Measurements from ENCODE around the gene TSPAN9. TPM values are rescaled to one million over a fixed set of nuclear protein-coding genes. Genes with fewer than 3 reads are reported as not detected.

Gene TSPAN9
- total RNA-seq, 1 donor from 2014 or later = 40.9 TPM

DNA sequence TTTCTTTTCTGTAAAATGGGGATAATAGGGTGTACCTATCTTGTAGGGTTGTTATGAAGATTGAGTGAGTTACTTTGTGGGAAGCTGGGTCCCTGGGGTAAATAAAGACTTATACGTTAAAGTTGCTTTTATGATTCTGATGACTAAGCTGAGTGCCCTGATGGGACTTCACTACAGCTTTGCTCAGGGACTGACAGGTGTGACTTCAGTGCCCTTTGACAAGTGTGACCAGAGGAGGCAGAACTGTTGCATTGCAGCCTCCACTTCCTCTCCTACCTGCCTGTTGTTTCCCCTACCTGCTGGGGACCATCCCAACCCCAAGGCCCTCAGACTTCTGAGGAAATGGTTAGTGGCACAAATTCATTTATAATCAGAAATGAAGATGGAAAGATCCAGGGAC, 119.3 kb downstream of the TSPAN9 start:
- no peaks in the 10 kb centered on the region for H3K36me3 ChIP-seq (ENCODE audit: insufficient read depth, low read length)
- Mint-ChIP-seq H3K4me3 (ENCODE audit: unreplicated experiment) (no peak overlapping the region), H3K27me3 (ENCODE audit: low read depth, unreplicated experiment) (peaks cover 51% of the 10 kb centered on the region), H3K27ac (ENCODE audit: unreplicated experiment) (no peak overlapping the region), H3K9me3 (ENCODE audit: unreplicated experiment) (no peaks in the 10 kb centered on the region), H3K36me3 (ENCODE audit: low read depth, unreplicated experiment) (peaks cover 6% of the 10 kb centered on the region), H3K4me1 (ENCODE audit: low read depth, unreplicated experiment) (peaks cover 10% of the 10 kb centered on the region)
- FAIRE-seq = no peak
- H3K79me2 ChIP-seq (ENCODE audit: insufficient read depth, low read length) = peaks cover 5% of the 10 kb centered on the region
- H3K27me3 ChIP-seq (ENCODE audit: insufficient read depth, low read length) = peaks cover 5% of the 10 kb centered on the region
- no peak overlapping the region for H3K4me3 ChIP-seq (ENCODE audit: insufficient read depth, low read depth, low read length)
- DNase-seq (ENCODE audit: low read depth) = no peak
- TF ChIP-seq, protein P1, sequence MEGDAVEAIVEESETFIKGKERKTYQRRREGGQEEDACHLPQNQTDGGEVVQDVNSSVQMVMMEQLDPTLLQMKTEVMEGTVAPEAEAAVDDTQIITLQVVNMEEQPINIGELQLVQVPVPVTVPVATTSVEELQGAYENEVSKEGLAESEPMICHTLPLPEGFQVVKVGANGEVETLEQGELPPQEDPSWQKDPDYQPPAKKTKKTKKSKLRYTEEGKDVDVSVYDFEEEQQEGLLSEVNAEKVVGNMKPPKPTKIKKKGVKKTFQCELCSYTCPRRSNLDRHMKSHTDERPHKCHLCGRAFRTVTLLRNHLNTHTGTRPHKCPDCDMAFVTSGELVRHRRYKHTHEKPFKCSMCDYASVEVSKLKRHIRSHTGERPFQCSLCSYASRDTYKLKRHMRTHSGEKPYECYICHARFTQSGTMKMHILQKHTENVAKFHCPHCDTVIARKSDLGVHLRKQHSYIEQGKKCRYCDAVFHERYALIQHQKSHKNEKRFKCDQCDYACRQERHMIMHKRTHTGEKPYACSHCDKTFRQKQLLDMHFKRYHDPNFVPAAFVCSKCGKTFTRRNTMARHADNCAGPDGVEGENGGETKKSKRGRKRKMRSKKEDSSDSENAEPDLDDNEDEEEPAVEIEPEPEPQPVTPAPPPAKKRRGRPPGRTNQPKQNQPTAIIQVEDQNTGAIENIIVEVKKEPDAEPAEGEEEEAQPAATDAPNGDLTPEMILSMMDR (IDR thresholded peaks at IDR 0.05; ENCODE audit: insufficient read depth, low read depth, low read length) = no peak
- TF ChIP-seq EZH2 (IDR thresholded peaks at IDR 0.05; ENCODE audit: insufficient read depth, low read length) = no peak
- peaks cover 17% of the 10 kb centered on the region for H3K4me1 ChIP-seq (ENCODE audit: insufficient read depth, low read length)
- no peak overlapping the region for H3K9ac ChIP-seq (ENCODE audit: low read length)
- no peak overlapping the region for H2AFZ ChIP-seq (ENCODE audit: low read depth, low read length)
- no peak overlapping the region for H3K27ac ChIP-seq (ENCODE audit: low read depth, low read length)
- H4K20me1 ChIP-seq (ENCODE audit: insufficient read depth, low read length) = peaks cover 87% of the 10 kb centered on the region
- no peak overlapping the region for H3K4me2 ChIP-seq (ENCODE audit: low read length)
- no peaks in the 10 kb centered on the region for H3K9me3 ChIP-seq (ENCODE audit: insufficient read depth, low read depth, low read length)

DNA sequence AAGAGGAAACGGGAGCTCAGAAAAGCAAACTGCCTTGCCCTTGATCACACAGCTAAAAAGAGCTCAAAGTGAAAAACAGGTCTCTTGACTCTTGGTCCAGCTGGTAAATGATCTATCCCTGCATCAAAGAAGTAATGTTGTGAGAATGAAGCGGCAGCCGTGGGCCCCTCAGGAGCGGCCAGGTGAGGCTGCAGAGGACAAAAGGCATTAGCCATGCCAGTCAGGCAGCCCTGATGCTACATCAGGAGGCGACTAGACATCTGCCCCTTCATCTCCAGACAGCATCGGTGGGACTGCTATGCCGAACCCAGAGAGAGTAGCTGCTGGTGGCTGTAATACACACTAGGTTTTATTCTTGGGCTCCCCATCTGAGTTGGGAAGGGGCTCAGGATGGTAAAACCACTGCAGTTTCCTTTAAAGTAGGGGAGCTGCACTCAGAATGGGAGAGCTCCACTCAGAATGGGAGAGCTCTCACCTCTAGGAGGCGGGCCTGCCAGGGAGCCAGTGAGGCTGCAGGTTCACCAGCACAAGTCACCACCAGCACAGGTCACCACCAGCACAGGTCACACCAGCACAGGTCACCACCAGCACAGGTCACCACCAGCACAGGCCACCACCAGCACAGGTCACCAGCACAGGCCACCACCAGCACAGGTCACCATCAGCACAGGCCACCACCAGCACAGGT, 120.1 kb downstream of the TSPAN9 start:
- Histone ChIP-seq H3K4me1 (ENCODE audit: insufficient read depth, low read length) (peaks cover 18% of the 10 kb centered on the region), H3K4me3 (ENCODE audit: insufficient read depth, low read depth, low read length) (no peak overlapping the region), H3K27me3 (ENCODE audit: insufficient read depth, low read length) (peaks cover 12% of the 10 kb centered on the region), H3K79me2 (ENCODE audit: insufficient read depth, low read length) (peaks cover 5% of the 10 kb centered on the region), H2AFZ (ENCODE audit: low read depth, low read length) (no peak overlapping the region), H3K9ac (ENCODE audit: low read length) (no peak overlapping the region), H3K36me3 (ENCODE audit: insufficient read depth, low read length) (no peaks in the 10 kb centered on the region), H3K27ac (ENCODE audit: low read depth, low read length) (no peak overlapping the region), H3K9me3 (ENCODE audit: insufficient read depth, low read depth, low read length) (no peaks in the 10 kb centered on the region), H4K20me1 (ENCODE audit: insufficient read depth, low read length) (peaks cover 88% of the 10 kb centered on the region), H3K4me2 (ENCODE audit: low read length) (no peak overlapping the region)
- no peak for TF ChIP-seq EZH2 (IDR thresholded peaks at IDR 0.05; ENCODE audit: insufficient read depth, low read length)
- TF ChIP-seq, protein P1 (IDR thresholded peaks at IDR 0.05; ENCODE audit: insufficient read depth, low read depth, low read length) = no peak
- peaks cover 6% of the 10 kb centered on the region for H3K36me3 Mint-ChIP-seq (ENCODE audit: low read depth, unreplicated experiment)
- H3K27ac Mint-ChIP-seq (ENCODE audit: unreplicated experiment) = no peak overlapping the region
- H3K4me1 Mint-ChIP-seq (ENCODE audit: low read depth, unreplicated experiment) = peaks cover 18% of the 10 kb centered on the region
- H3K27me3 Mint-ChIP-seq (ENCODE audit: low read depth, unreplicated experiment) = peaks cover 51% of the 10 kb centered on the region
- no peak for DNase-seq (ENCODE audit: low read depth)
- no peak for FAIRE-seq
- no peaks in the 10 kb centered on the region for H3K9me3 Mint-ChIP-seq (ENCODE audit: unreplicated experiment)
- no peak overlapping the region for H3K4me3 Mint-ChIP-seq (ENCODE audit: unreplicated experiment)

DNA sequence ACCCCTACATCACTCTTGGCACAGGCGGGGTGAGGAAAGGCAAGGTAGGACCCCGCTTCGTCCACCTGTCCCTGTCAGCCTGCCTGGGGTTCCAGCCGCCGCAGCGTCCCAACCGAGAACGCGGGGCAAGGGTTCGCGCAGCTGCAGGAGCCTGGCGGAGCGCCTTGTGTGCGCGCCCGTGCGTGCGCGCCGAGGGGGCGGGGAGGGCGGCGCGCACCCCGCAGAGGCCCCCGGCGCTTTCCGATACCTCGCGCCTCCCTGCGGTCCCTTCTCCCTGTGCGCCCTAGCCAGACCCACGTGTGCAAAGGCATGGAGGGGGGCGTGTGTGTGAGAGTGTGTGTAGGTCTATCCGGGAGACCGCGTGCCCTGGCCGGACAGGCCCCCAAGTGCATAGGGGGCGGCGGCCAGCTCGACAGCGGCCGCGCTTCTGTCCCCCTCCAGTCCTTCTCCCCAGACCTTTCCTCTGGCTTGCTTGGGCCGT, 122.4 kb downstream of the TSPAN9 start:
- H3K27me3 Mint-ChIP-seq (ENCODE audit: low read depth, unreplicated experiment) = peaks cover 41% of the 10 kb centered on the region
- H3K36me3 Mint-ChIP-seq (ENCODE audit: low read depth, unreplicated experiment) = peaks cover 6% of the 10 kb centered on the region
- no peak overlapping the region for H3K27ac Mint-ChIP-seq (ENCODE audit: unreplicated experiment)

More for the DNA sequence above, 122.4 kb downstream of the TSPAN9 start:
- Histone ChIP-seq H3K27me3 (ENCODE audit: insufficient read depth, low read length) (peaks cover 17% of the 10 kb centered on the region), H4K20me1 (ENCODE audit: insufficient read depth, low read length) (peaks cover 88% of the 10 kb centered on the region), H3K79me2 (ENCODE audit: insufficient read depth, low read length) (no peaks in the 10 kb centered on the region), H3K4me1 (ENCODE audit: insufficient read depth, low read length) (peaks cover 25% of the 10 kb centered on the region), H3K9me3 (ENCODE audit: insufficient read depth, low read depth, low read length) (no peaks in the 10 kb centered on the region), H2AFZ (ENCODE audit: low read depth, low read length) (peak overlapping the region; percentile 56), H3K27ac (ENCODE audit: low read depth, low read length) (no peak overlapping the region), H3K4me3 (ENCODE audit: insufficient read depth, low read depth, low read length) (peak overlapping the region; percentile 62), H3K36me3 (ENCODE audit: insufficient read depth, low read length) (no peaks in the 10 kb centered on the region), H3K9ac (ENCODE audit: low read length) (peak overlapping the region; percentile 61), H3K4me2 (ENCODE audit: low read length) (peak overlapping the region; percentile 99)
- TF ChIP-seq, protein P1 (IDR thresholded peaks at IDR 0.05; ENCODE audit: insufficient read depth, low read depth, low read length) = no peak
- TF ChIP-seq EZH2 (IDR thresholded peaks at IDR 0.05; ENCODE audit: insufficient read depth, low read length) = no peak
- Mint-ChIP-seq H3K9me3 (ENCODE audit: unreplicated experiment) (no peaks in the 10 kb centered on the region), H3K4me3 (ENCODE audit: unreplicated experiment) (peak overlapping the region; percentile 82), H3K4me1 (ENCODE audit: low read depth, unreplicated experiment) (peaks cover 24% of the 10 kb centered on the region)
- FAIRE-seq (no peak), DNase-seq (ENCODE audit: low read depth) (peak; percentile 36)
